H1 (cell line): ENCODE measurements around the gene PTDSS2. TPM values are rescaled to one million over a fixed set of nuclear protein-coding genes. Genes with fewer than 3 reads are reported as not detected.

Experiments
- BACH1 ChIP-seq: IDR thresholded peaks from 2 replicates; pipeline ENCODE4 v1.6.1; 2012; ENCODE audit warnings: low read length, improper control_type of control experiment
- BRCA1 ChIP-seq: IDR thresholded peaks from 2 replicates; pipeline ENCODE4 v1.6.1; 2012; ENCODE audit warnings: low read depth, low read length, improper control_type of control experiment
- CBX8 ChIP-seq: fragments of 300-800, 300-1000 bp; sonication (generic); IDR thresholded peaks from 2 replicates; pipeline ENCODE4 v1.7.1; 2016; ENCODE audit warnings: low read depth, low read length, borderline replicate concordance
- CHD2 ChIP-seq: IDR thresholded peaks from 2 replicates; pipeline ENCODE4 v1.6.1; 2012; ENCODE audit warnings: low read length, improper control_type of control experiment
- CTBP2 ChIP-seq: IDR thresholded peaks from 2 replicates; pipeline ENCODE4 v1.7.0; 2011; ENCODE audit warnings: borderline replicate concordance, mild to moderate bottlenecking, moderate library complexity, mixed read lengths, low read length; ENCODE audit not compliant: insufficient read depth, insufficient read length
- RBBP5 ChIP-seq: IDR thresholded peaks from 2 replicates; pipeline ENCODE4 v1.7.1; 2012; ENCODE audit warnings: low read depth, mild to moderate bottlenecking, inconsistent platforms, low read length, moderate library complexity, borderline replicate concordance
- RFX5 ChIP-seq: IDR thresholded peaks from 2 replicates; pipeline ENCODE4 v1.6.1; 2011; ENCODE audit warnings: low read depth, low read length, improper control_type of control experiment, borderline replicate concordance
- RNF2 ChIP-seq: fragments of 200-900, 300-1000 bp; sonication (generic); IDR thresholded peaks from 2 replicates; pipeline ENCODE4 v1.7.1; 2016; ENCODE audit warnings: borderline replicate concordance, low read depth, mild to moderate bottlenecking, antibody characterized with exemption, low read length; ENCODE audit not compliant: poor library complexity, severe bottlenecking; ENCODE audit errors: missing control alignments
- RXRA ChIP-seq: IDR thresholded peaks from 2 replicates; pipeline ENCODE4 v1.6.1; 2011; ENCODE audit warnings: low read depth, mild to moderate bottlenecking, low read length, moderate library complexity; ENCODE audit not compliant: insufficient read depth
- polyA plus RNA-seq, 7 experiments: library from polyadenylated mRNA; depleted of rRNA in 3 of 7; stranded (reverse) in 5 of 7; unstranded in 2 of 7; fragments of >200 nt in 5 of 7; fragments of 200-250 nt in 2 of 7; gene quantifications; 1 replicate in 5 of 7; 2 replicates in 1 of 7; 4 replicates in 1 of 7; pipeline versions ENCODE4 v1.2.1 to v1.2.3, GENCODE V29; 2011 to 2013; ENCODE audit warnings: missing spikeins in 2 of 7, mixed read lengths in 2 of 7
- total RNA-seq: library from RNA; stranded (reverse); fragmentation: NEBNext Ultra II Directional; extraction: Animal tissue kit (Norgen Biotek cat#: 25700); gene quantifications from 2 replicates; pipeline ENCODE4 v1.2.1, GENCODE V29; 2021
- TF ChIP-seq, protein P1 (sequence below): IDR thresholded peaks from 2 replicates; pipeline ENCODE4 v1.6.1; 2011; ENCODE audit warnings: low read depth, mild to moderate bottlenecking, low read length; ENCODE audit not compliant: insufficient read depth

PTDSS2 gene
- total and polyA plus RNA-seq, 2 of the 8 experiments (the other 6 are each of a cell fraction or from before 2014, with no cell fraction given), result 48.7 to 68.2 TPM

DNA sequence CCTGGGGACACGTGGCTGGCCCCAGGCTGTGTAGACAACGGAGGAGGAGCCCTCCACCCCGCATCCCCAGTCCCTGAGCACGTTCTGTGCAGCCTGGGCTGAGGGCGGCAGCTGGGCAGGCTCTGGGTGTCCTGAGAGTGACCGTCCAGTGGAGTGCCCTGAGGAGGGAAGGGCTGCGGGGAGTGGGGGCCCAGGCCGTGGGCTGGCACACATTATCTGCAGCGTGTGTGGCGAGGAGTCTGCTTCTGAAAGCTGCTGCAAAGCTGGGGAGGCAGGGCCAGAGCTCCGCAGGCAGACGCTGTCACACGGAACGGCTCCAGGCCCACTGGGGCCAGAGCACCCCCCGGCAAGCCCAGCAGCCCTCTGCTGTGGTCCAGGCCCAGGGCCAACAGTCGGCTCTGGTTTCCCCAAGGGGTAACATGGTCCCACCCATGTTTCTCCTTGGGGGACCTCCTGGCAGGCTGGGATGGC lies 7.4 kb upstream of the PTDSS2 start (continued):
- TF ChIP-seq CBX8, result no peak
- TF ChIP-seq RFX5, result no peak
- TF ChIP-seq, protein P1, sequence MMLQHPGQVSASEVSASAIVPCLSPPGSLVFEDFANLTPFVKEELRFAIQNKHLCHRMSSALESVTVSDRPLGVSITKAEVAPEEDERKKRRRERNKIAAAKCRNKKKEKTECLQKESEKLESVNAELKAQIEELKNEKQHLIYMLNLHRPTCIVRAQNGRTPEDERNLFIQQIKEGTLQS, result no peak
- TF ChIP-seq CHD2, result no peak
- TF ChIP-seq CTBP2, result no peak
- TF ChIP-seq BACH1, result no peak
- TF ChIP-seq RNF2, result no peak
- TF ChIP-seq BRCA1, result no peak
- no peak for TF ChIP-seq RXRA
- no peak for TF ChIP-seq RBBP5
